ENCODE results near the gene AKAP7.
A peak's percentile ranks its signal among the peaks of the same experiment; 100 is the strongest.

Gene AKAP7

DNA sequence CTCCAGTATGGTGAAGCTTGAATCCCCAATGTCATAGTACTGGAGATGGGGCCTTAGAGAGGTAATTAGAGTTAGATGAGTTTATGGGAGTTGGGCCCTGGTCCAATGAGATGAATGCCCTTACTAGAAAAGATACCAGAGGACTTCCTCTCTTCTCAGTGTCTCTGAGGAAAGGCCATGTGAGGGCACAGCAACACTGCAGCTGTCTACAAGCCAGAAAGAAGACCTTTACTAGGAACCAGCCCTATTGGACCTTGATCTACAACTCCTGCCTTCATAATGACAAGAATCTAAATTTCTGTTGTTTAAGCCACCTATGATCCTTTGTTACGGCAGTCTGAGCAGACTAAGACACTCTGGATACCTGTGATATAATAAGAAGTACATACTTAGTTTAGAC, 31.4 kb upstream of the AKAP7 start:
- in situ Hi-C loops (cut with HindIII; ENCODE audit: low sequenced_read_pairs), result no loop called here
- no peak for DNase-seq (ENCODE audit: low read depth)
- TF ChIP-seq, protein P1, sequence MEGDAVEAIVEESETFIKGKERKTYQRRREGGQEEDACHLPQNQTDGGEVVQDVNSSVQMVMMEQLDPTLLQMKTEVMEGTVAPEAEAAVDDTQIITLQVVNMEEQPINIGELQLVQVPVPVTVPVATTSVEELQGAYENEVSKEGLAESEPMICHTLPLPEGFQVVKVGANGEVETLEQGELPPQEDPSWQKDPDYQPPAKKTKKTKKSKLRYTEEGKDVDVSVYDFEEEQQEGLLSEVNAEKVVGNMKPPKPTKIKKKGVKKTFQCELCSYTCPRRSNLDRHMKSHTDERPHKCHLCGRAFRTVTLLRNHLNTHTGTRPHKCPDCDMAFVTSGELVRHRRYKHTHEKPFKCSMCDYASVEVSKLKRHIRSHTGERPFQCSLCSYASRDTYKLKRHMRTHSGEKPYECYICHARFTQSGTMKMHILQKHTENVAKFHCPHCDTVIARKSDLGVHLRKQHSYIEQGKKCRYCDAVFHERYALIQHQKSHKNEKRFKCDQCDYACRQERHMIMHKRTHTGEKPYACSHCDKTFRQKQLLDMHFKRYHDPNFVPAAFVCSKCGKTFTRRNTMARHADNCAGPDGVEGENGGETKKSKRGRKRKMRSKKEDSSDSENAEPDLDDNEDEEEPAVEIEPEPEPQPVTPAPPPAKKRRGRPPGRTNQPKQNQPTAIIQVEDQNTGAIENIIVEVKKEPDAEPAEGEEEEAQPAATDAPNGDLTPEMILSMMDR (IDR thresholded peaks at IDR 0.05; ENCODE audit: low read depth, low read length, missing control alignments), result no peak
- no peak overlapping the region for H3K4me3 ChIP-seq (ENCODE audit: low read depth, low read length)

DNA sequence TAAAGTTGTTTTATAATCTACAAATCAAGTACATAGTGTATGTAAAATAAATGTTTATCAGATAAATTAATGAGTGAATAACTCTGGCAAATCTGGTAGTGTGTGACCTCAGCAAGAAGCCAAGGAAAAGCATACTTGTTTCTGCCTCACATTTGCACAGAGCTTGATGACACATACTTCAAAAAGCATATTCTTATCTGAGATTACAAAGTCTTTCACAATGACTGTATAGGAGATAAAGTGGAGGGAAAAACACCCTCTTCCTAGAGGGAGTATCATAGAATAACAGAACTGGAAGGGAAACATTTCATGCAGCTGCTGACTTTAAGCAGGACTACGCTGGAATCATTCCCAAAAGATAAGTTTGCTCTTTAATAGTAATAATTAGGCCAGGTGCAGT, 28.1 kb upstream of the AKAP7 start:
- in situ Hi-C loops (cut with HindIII; ENCODE audit: low sequenced_read_pairs), result no loop called here
- no peak for DNase-seq (ENCODE audit: low read depth)
- H3K4me3 ChIP-seq (ENCODE audit: low read depth, low read length), result no peak overlapping the region
- TF ChIP-seq, protein P1 (IDR thresholded peaks at IDR 0.05; ENCODE audit: low read depth, low read length, missing control alignments), result no peak

DNA sequence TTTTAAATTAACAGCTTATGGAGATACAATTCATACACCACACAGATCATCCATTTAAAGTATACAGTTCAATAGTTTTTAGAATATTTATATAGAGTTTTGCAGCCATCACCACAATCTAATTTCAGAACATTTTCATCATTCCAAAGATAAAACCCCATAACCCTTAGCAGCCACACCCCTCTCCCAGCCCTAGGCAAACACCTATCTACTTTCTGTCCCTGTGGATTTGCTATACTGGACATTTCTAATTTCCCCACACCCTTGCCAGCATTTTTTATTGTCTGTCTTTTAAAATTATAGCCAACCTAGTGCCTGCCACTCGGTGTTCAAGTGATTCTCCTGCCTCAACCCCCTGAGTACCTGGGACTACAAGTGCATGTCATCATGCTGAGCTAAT, 23.0 kb upstream of the AKAP7 start:
- TF ChIP-seq, protein P1 (IDR thresholded peaks at IDR 0.05; ENCODE audit: low read depth, low read length, missing control alignments), result no peak
- no peak overlapping the region for H3K4me3 ChIP-seq (ENCODE audit: low read depth, low read length)
- in situ Hi-C loops (cut with HindIII; ENCODE audit: low sequenced_read_pairs), result no loop called here
- no peak for DNase-seq (ENCODE audit: low read depth)

DNA sequence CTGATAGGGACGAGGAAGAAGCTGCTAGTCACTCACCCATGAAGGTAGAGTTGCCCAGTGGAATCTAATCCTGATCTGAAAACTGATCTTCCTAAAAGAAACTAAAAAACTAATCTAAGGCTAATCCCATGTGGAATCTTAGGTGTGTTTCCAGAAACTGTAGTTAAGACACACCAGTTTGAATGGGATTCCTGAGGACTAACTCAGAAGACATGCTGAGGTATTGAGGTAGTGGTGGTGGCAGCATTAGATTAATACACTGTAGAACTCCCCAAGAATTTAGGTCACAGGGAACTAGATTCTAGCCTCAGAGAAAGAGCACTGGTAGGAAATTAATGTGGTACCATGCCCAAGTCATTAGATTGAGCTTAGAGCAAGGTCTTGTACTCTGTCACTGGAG, 19.6 kb upstream of the AKAP7 start:
- in situ Hi-C loops (cut with HindIII; ENCODE audit: low sequenced_read_pairs), result no loop called here
- TF ChIP-seq, protein P1 (IDR thresholded peaks at IDR 0.05; ENCODE audit: low read depth, low read length, missing control alignments), result no peak
- DNase-seq (ENCODE audit: low read depth), result no peak
- no peak overlapping the region for H3K4me3 ChIP-seq (ENCODE audit: low read depth, low read length)

DNA sequence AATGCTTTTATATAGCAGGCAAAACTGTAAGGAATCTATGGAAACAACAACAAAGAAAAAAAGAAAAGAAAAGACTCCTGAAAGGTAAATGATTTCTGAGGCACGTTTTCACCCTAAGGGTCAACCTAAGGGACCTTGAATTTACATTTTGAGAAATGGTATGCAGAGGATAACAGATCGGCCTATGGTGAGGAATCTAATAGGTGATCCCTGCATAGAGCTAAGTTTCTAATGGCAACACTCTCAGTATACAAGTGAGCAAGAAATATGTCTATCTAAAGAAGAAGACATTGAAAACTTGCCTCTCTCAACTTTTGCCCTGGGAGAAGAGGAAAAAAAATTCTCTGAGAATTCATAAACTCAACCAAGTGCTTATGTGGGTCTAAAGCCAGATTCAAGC, 18.9 kb upstream of the AKAP7 start:
- TF ChIP-seq, protein P1 (IDR thresholded peaks at IDR 0.05; ENCODE audit: low read depth, low read length, missing control alignments), result no peak
- in situ Hi-C loops (cut with HindIII; ENCODE audit: low sequenced_read_pairs), result no loop called here
- H3K4me3 ChIP-seq (ENCODE audit: low read depth, low read length), result no peak overlapping the region
- DNase-seq (ENCODE audit: low read depth), result no peak

DNA sequence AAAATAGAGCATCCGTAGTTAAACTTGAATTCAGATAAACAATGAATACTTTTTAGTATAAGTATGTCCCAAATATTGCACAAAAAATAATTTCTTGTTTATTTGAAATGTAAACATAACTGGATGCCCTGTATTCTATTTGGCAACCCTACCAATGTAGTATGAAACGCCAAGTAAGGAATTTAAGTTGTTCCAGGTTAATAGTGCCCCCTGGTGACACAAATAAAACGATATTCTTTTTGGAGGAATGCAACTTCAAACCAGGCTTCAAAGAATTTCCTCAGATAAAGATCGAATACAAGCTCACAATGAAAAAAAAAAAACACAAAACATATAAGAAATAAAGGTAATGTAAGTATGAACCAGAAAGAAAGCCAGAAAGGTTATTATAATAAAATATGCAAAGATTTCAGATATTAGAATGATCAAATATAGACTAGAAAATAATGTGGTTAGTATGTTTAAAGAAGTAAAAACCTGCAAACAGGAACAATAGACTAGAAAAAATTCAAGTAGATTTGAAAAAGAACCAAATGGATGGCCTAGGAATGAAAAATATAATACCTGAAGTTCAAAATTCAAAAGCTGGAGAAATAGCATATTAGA, 18.4 kb upstream of the AKAP7 start:
- in situ Hi-C loops (cut with HindIII; ENCODE audit: low sequenced_read_pairs), result no loop called here
- no peak overlapping the region for H3K4me3 ChIP-seq (ENCODE audit: low read depth, low read length)
- peak; percentile 51 for DNase-seq (ENCODE audit: low read depth)
- TF ChIP-seq, protein P1 (IDR thresholded peaks at IDR 0.05; ENCODE audit: low read depth, low read length, missing control alignments), result no peak
